Measurements from ENCODE around the gene CMIP.
A peak's percentile ranks its signal among the peaks of the same experiment; 100 is the strongest.

The CMIP gene

GRCh38 chr16:81536648-81537047 is 92.0 kb downstream of the CMIP start:
- DNase-seq: no peak

DNA sequence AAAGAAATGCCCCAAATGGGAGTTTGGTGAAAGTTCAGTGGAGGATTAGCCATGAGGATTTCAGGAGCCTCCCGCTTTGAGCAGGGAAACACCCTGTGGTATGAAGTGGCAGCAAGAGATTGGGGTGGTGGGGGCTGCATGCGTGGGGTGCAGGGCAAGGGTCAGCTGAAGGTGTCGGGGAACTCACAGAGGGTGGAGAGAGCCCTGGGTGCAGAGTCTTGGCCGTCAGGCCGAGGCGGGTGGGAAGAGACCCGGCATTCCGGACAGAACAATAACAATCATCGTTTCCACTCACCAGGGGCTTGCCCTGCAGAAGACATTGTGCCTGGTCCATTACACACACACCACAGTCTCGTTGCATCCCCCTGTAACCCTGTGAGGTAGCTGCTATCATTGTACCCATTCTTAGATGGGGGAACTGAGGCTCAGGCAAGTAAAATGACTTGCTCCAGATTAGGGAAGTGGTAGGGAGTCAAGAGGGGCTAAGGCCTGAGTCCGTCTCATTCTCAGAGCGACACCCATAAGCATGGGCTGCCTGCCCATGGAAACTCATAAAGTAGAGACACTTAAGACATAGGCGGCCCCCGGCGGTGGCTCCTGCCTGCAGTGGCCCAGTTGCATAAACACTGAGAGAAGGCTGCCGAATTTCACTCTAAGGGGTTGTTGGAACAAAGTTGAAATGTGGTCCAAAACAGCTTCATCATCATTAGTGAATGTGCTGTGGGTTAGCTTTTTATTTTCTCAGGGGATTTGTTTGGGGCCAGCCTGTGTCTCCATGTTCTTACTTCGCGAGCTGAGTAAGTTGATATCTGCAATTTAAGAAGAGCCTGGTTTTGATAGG is 93.3 kb downstream of the CMIP start:
- DNase-seq: no peak

DNA sequence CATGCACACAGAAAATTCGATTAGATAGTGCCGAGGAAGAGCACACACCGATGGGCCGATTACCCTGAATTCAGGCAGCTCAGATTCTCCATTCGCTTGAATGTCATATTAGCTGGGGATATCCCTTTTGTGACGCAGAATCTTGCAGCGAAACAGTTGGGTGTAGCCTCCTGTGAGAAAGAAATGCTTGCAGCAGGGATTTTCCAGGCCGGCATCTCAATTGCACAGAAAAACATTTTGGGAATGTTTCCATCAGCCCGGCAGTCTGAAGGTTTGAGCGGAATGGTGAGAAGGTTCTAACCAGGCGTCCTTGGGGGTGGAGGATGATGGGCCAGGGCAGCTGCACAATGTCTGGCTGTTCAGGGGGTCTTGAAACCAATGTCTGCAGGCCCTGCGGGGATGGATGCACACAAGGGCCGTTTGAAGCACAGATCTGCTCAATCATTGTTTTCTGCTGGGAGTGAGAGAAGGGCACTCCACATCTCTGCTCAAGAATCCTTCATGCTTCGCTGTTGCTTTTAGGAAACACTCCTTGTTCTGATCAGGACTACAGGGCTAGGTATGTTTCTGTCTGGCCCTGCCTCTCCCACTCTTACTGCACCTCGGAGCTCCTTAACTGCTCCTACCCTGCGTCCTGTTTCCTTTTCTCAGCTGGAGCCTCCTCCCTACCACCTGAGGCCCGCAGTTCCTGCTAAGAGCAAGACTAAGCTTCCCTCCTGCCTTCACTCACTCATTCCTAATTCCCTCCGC is 94.6 kb downstream of the CMIP start:
- no peak for DNase-seq

GRCh38 chr16:81539759-81540472 is 95.3 kb downstream of the CMIP start:
- DNase-seq: no peak

- DNase-seq: no peak
These were observed 96.7 kb downstream of the CMIP start for GRCh38 chr16:81541314-81541713.

- no peak for DNase-seq
These were observed 98.3 kb downstream of the CMIP start for GRCh38 chr16:81542609-81543570.

- DNase-seq: no peak
These were observed 99.0 kb downstream of the CMIP start for GRCh38 chr16:81543571-81543970.

- DNase-seq: peak; percentile 46 to 54
These were observed 99.7 kb downstream of the CMIP start for GRCh38 chr16:81544261-81544660.

DNA sequence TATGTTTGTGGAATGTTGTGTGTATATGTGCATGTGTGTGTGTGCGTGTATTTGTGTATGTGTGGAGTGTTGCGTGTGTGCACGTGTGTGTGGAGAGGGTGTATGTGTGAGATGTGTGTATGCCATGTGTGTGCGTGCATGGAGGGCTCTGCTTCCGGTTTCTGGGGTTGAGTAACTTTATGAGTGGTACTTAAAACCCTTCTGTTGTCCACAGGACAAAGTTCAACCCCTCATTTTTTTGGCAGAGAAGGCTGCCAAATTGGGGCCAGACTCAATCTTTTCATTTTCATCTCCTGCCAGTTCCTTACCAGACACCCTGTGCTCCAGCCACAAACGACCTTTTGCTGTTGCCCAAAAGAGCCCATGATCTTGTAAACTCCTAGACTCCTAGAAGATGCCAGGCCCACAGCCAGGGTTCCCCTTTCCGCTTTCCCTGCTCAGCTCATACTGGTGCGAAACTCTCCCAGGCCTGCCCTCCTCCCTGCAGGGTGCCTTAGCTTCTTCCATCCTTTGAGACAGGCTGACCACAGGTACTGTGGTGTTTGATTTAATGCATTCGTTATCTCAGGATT is 100.2 kb downstream of the CMIP start:
- DNase-seq: peak in 1 of 2 donors; percentile 36

- DNase-seq: no peak
These were observed 101.1 kb downstream of the CMIP start for GRCh38 chr16:81545470-81546250.

DNA sequence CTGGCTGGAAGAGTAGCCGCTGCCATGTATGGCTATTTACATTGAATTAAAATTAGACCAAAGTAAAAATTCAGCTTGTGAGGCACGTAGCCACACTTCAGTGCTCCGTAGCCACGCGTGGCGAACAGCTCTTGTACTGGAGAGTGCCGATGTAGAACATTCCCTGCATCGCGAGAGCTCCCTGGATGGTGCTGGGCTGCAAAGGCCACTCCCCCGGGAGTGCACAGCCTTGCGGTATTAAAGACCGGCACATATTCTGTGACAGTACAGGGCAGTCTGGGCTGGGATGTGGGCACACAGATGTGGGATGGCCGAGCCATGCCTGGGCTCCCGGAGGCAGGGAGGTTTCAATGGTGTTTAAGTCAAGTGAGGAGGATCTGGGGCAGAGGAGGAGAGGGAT is 102.2 kb downstream of the CMIP start:
- no peak for DNase-seq

- DNase-seq: no peak
These were observed 102.8 kb downstream of the CMIP start for GRCh38 chr16:81547194-81547938.

GRCh38 chr16:81547939-81548216 is 103.3 kb downstream of the CMIP start:
- no peak for DNase-seq

DNA sequence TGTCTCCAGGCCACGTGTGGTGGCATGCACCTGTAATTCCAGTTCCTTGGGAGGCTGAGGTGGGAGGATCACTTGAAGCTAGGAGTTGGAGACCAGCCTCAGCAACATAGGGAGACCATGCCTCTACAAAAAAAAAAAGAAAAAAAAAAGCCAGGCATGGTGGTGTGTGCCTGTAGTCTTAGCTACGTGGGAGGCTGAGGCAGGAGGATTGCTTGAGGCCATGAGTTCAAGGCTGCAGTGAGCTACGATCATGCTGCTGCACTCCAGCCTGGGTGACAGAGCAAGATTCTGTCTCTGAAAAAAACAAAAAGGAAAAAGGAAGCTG is 103.9 kb downstream of the CMIP start:
- DNase-seq: peak; percentile 54 to 65

- DNase-seq: peak in 1 of 2 donors; percentile 24
These were observed 104.4 kb downstream of the CMIP start for GRCh38 chr16:81548876-81549546.

GRCh38 chr16:81549547-81550431 is 105.2 kb downstream of the CMIP start:
- DNase-seq: no peak

GRCh38 chr16:81550432-81550808 is 105.8 kb downstream of the CMIP start:
- DNase-seq: no peak

DNA sequence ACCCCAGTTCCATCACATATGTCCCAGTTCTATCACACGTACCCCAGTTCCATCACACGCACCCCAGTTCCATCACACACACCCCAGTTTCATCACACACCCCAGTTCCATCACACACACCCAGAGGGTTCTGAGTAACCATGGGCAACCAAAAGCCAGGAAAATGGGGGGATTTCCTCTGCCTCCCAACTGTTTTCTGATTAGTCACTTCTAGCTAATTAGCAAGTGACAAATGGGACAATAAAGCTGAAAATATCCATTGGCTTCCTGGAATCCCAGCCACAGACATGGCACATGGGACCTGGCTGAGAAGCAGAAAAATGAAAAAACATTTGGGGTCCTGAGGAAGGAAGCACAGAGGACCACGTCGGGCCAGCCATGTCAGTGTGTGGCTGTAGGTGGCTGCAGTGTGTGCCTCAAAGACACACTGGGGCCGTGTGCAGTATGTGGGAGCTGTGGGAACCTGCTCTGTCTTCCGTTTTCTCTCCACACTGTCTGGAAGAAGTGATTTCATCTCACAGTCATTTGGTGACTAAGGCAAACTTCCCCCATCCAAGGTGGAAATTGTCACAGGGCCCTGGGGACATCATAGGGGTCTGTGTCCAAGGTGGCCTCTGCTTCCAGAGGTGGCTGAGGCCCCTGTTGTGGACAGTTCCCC is 106.7 kb downstream of the CMIP start:
- DNase-seq: peak; percentile 75 to 89
